Measurements from ENCODE around the gene PAFAH1B1.

The PAFAH1B1 gene

DNA sequence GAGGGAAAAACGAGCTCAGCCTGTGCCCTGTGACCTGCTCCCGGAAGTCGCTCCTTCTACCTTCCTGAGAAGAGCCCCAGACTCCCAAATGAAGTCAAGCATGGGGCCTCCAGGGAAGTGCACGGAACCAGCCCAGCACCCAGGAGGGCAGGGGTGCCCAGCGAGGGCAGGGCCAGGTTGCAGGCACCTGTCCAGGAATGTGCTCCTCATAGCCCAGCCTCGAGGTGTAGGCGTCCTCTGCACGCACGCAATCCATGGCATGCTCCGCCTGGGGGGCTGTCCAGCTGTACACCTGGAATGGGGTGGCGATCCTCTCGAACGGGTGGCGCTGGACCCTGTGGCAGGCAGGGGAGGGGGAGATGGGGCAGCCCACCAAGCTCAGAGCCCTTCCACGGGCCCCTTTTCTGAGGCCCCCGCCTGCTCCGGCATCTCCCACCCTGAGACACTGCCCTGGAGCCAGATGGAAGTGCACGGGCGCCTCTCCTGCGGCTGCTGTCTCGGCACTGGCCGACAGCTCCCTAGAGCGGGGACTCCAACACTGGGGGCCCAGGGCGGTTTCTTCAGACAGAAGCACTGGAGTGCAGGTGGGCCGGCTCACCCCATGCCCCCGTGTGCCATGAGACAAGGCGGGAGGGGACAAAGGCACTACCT, 107.2 kb downstream of the PAFAH1B1 start:
- Histone ChIP-seq H3K36me3 (replicated peaks; ENCODE audit: low read depth, low read length) (peaks cover 13% of the 10 kb centered on the region), H3K27ac (ENCODE audit: low read length) (no peak overlapping the region), H3K4me3 (ENCODE audit: low read length) (no peak overlapping the region), H2AFZ (ENCODE audit: low read depth, low read length) (no peak overlapping the region), H3K9ac (ENCODE audit: low read length) (no peak overlapping the region), H3K9me3 (ENCODE audit: insufficient read depth, low read length) (no peaks in the 10 kb centered on the region), H3K27me3 (ENCODE audit: low read depth, low read length) (no peaks in the 10 kb centered on the region), H3K4me2 (ENCODE audit: low read length) (no peak overlapping the region), H3K79me2 (ENCODE audit: low read length) (peaks cover 16% of the 10 kb centered on the region), H4K20me1 (ENCODE audit: insufficient read depth, low read length) (peaks cover 10% of the 10 kb centered on the region; the same call in 1 of the 2 replicates), H3K4me1 (ENCODE audit: low read length) (no peaks in the 10 kb centered on the region)
- TF ChIP-seq EZH2phosphoT487 (IDR thresholded peaks at IDR 0.05; ENCODE audit: low read depth): no peak
- TF ChIP-seq, protein P1, sequence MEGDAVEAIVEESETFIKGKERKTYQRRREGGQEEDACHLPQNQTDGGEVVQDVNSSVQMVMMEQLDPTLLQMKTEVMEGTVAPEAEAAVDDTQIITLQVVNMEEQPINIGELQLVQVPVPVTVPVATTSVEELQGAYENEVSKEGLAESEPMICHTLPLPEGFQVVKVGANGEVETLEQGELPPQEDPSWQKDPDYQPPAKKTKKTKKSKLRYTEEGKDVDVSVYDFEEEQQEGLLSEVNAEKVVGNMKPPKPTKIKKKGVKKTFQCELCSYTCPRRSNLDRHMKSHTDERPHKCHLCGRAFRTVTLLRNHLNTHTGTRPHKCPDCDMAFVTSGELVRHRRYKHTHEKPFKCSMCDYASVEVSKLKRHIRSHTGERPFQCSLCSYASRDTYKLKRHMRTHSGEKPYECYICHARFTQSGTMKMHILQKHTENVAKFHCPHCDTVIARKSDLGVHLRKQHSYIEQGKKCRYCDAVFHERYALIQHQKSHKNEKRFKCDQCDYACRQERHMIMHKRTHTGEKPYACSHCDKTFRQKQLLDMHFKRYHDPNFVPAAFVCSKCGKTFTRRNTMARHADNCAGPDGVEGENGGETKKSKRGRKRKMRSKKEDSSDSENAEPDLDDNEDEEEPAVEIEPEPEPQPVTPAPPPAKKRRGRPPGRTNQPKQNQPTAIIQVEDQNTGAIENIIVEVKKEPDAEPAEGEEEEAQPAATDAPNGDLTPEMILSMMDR (IDR thresholded peaks at IDR 0.05; ENCODE audit: low read depth, low read length): no peak

DNA sequence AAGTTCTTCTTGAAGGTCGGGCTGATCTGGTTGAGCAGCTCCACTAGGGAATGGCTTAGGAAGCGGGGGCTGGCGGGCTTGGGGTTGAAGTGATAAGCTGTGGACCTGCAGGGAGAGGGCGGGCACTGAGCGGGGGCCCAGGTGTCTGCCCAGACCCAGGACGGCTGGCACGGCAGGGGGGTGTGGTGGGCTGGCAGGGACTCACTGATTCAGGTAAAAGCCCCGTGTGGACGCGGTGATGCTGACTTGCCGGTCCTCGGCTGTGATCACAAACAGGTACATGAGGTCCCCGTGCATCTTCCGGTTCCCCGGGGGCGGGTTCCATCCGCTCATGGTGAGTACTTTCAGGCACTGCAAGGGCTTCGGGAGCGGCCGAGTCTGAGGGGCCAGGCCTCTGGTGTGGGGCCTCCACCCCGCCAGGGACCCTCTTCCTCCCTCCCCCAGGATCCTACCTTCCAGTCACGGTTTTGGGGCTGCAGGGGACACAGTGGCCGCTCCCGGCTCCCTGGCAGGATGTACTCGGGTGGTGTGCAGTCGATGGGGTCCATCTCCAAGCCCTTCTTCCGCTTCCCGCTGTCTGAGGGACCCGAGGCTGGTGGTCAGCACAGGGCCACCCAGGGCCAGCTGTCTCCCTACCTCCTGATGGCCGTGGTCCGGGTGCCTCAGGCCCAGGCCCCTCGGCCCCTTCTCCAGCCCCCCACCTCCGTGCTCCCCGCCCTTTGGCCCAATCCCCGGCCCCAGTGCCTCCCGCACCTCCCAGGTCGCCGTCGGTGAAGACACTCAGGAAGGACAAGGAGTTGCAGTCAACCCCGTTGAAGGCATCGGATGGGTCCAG, 107.9 kb downstream of the PAFAH1B1 start:
- Histone ChIP-seq H3K27me3 (ENCODE audit: low read depth, low read length) (no peaks in the 10 kb centered on the region), H3K36me3 (replicated peaks; ENCODE audit: low read depth, low read length) (peaks cover 13% of the 10 kb centered on the region), H3K4me3 (ENCODE audit: low read length) (no peak overlapping the region), H3K79me2 (ENCODE audit: low read length) (peaks cover 24% of the 10 kb centered on the region), H3K9ac (ENCODE audit: low read length) (no peak overlapping the region), H3K27ac (ENCODE audit: low read length) (no peak overlapping the region), H3K9me3 (ENCODE audit: insufficient read depth, low read length) (no peaks in the 10 kb centered on the region), H2AFZ (ENCODE audit: low read depth, low read length) (no peak overlapping the region), H3K4me1 (ENCODE audit: low read length) (no peaks in the 10 kb centered on the region), H3K4me2 (ENCODE audit: low read length) (no peak overlapping the region), H4K20me1 (ENCODE audit: insufficient read depth, low read length) (peaks cover 18% of the 10 kb centered on the region)
- TF ChIP-seq, protein P1 (IDR thresholded peaks at IDR 0.05; ENCODE audit: low read depth, low read length): no peak
- no peak for TF ChIP-seq EZH2phosphoT487 (IDR thresholded peaks at IDR 0.05; ENCODE audit: low read depth)

DNA sequence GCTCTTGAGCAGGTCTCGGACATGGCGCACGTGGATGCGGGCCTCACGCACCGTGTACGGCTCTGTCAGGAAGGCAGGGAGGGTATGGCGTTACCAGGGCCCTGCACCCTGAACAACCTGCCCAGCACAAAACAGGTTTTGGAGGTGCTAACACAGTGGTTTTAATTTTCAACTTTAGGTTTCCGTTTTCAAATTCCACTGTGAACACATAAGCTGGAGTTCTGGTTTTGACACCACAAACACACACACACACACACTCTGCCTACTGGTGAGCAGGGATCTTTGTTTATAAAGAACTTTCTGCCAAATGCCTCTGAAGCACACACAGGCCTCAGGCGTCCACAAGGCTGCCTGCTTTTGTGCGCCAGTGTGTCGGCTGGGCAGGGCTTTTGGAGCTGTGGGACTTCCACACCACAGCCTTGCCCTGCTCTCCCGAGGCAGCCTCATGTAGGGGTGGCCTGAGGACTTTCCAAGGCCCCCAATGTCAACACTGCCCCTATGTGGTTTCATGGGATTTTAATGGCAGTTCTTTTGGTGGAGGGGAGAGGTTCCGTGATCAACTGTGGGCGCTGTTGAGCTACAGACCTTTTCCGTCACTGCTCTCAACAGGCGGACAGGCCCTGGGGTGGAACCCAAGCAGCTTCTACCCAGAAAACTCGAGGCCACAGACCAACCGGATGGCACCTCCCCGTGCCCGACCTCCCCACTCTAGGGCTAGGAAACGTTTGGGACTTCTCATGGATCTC, 108.7 kb downstream of the PAFAH1B1 start:
- no peaks in the 10 kb centered on the region for H3K9me3 ChIP-seq (ENCODE audit: insufficient read depth, low read length)
- H3K27me3 ChIP-seq (ENCODE audit: low read depth, low read length): no peaks in the 10 kb centered on the region
- H3K4me1 ChIP-seq (ENCODE audit: low read length): no peaks in the 10 kb centered on the region
- no peak overlapping the region for H2AFZ ChIP-seq (ENCODE audit: low read depth, low read length)
- H3K9ac ChIP-seq (ENCODE audit: low read length): no peak overlapping the region
- no peak for TF ChIP-seq EZH2phosphoT487 (IDR thresholded peaks at IDR 0.05; ENCODE audit: low read depth)
- TF ChIP-seq, protein P1 (IDR thresholded peaks at IDR 0.05; ENCODE audit: low read depth, low read length): no peak
- H3K36me3 ChIP-seq (replicated peaks; ENCODE audit: low read depth, low read length): peaks cover 9% of the 10 kb centered on the region
- H3K4me2 ChIP-seq (ENCODE audit: low read length): no peak overlapping the region
- H3K4me3 ChIP-seq (ENCODE audit: low read length): no peak overlapping the region
- H3K27ac ChIP-seq (ENCODE audit: low read length): no peak overlapping the region
- H4K20me1 ChIP-seq (ENCODE audit: insufficient read depth, low read length): peaks cover 26% of the 10 kb centered on the region
- peaks cover 32% of the 10 kb centered on the region for H3K79me2 ChIP-seq (ENCODE audit: low read length)

DNA sequence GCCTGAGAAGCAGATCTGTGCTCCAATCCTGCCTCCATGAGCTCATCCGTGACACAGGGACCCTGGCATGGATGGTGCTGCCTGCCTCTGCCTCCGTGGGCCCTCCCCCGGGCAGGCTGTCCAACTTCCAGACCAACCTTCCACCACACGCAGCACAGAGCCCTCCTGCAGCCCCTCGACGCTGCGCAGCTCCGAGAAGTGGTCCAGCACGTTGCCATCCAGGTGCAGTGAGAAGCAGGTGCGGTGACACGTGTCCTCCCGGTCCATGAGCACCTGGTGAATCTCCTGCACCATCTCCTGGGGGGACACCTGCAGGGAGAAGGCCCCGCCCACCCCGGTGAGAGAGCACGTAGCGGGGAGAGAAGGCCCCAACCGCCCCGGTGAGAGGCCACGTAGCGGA, 109.7 kb downstream of the PAFAH1B1 start:
- Histone ChIP-seq H3K9ac (ENCODE audit: low read length) (no peak overlapping the region), H3K36me3 (replicated peaks; ENCODE audit: low read depth, low read length) (peaks cover 5% of the 10 kb centered on the region), H3K4me1 (ENCODE audit: low read length) (peaks cover 3% of the 10 kb centered on the region), H3K27me3 (ENCODE audit: low read depth, low read length) (no peaks in the 10 kb centered on the region), H3K27ac (ENCODE audit: low read length) (no peak overlapping the region), H3K4me3 (ENCODE audit: low read length) (no peak overlapping the region), H3K9me3 (ENCODE audit: insufficient read depth, low read length) (no peaks in the 10 kb centered on the region), H3K4me2 (ENCODE audit: low read length) (no peak overlapping the region), H2AFZ (ENCODE audit: low read depth, low read length) (no peak overlapping the region), H3K79me2 (ENCODE audit: low read length) (peaks cover 42% of the 10 kb centered on the region), H4K20me1 (ENCODE audit: insufficient read depth, low read length) (peaks cover 36% of the 10 kb centered on the region)
- TF ChIP-seq EZH2phosphoT487 (IDR thresholded peaks at IDR 0.05; ENCODE audit: low read depth): no peak
- TF ChIP-seq, protein P1 (IDR thresholded peaks at IDR 0.05; ENCODE audit: low read depth, low read length): no peak

Measured in OCI-LY3 (cell line).